DMS 273 (cell line): ENCODE data around the gene CCSER1.
"Not testable (repeated sequence)": the region's sequence is repeated elsewhere in the genome, so short reads cannot be mapped to it uniquely, and the experiment has no call there.

ENCODE experiments used
- DNase-seq: peaks from one replicate; lab custom pipeline; 2025; ENCODE audit not compliant: unreplicated experiment; lab: John Stamatoyannopoulos, UW

The CCSER1 gene

GRCh38 chr4:91228659-91229058 is 1101.5 kb downstream of the CCSER1 start:
- no peak for DNase-seq

DNA sequence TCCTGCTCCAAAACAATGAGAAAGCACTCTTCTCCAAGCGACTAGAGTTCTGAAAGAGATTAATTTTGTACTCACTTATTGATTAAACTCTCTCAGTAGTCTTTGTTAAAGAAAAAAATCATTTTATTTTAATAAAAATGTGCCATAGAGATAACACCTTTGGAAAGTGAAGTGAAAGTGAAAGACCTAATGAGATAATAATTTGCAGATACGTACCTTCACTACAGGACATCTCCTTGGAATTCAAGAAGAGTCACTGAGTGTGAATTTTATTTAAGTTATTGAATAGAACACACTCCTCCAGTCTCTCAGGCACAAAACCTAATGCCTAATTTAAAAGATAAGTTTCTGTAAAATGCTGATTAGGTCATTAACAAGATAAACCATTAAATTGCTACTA is 1106.0 kb downstream of the CCSER1 start:
- DNase-seq: no peak

GRCh38 chr4:91243132-91243531 is 1115.9 kb downstream of the CCSER1 start:
- DNase-seq: peak; percentile 24

- DNase-seq: no peak
Observed at GRCh38 chr4:91256043-91256442, 1128.8 kb downstream of the CCSER1 start.

DNA sequence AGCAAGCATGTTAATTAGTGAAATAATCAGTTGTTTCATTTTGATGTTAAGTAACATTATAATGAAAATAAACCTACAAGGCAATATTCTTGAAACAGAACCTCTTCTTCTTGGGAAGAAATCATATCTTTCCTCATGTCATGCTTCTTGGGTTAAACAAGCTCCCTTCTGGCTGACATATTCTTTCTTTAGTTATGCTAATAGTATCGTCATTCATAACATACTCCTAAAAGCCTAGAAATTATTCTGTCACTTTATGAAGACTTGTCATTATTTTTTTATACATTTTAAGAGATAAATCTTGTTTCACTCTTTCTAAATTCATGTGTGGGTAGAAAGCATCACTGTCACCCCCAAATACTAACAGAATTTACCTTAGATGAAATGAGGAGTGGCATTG is 1129.6 kb downstream of the CCSER1 start:
- DNase-seq: no peak

DNA sequence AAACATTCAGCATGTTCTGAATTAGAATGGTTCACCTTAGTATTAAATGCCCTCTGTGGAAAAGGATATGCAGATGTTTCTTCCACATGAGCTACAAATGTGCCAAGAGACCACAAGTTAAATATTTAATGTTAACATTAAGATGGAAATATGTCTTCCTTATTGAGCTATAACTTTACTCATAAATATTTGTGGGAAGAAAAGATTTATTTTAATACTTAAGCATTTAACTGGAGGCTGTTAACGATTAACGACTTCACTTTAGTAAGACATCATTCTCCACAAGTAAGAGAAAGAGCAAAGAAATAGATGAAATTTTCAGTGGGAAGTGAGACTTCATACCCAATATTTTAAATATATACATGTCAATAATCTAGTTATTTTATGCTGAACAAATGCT is 1130.5 kb downstream of the CCSER1 start:
- DNase-seq: no peak

DNA sequence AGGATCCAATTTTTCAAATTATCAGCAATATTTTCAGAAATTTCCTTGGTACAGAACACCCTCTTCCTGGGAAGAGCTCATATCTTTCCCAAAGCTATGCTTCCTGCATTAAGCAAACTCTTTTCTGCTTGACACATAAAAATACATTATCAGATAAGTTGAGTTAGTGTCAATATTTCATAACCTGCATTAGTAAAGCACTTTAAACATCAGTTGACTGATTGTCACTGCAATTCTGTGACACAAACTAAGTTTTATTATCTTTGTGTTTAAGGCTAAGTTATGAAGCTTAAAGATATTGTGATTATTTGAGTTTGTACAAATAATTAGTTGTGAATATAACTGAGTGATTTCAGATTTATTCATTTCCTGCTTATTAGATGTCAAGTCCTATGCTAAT is 1131.1 kb downstream of the CCSER1 start:
- no peak for DNase-seq

DNA sequence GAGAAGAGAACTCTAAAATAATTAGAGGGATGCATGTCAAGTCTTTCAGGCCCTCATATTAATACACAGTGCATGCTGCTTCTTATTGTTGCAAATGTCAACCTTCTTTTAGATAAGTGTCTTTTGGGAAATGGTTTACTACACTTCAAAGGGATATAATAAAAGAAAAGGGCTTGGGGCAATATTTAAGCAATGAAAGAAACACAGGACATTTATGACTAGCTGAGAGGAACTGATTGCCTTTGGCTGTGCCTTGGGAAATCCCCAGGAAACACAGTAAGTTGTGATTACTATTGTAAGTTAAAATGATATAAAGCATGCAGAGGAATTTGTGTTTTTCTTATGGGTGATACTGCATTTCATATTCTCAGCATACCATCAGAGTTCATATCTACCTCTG is 1140.3 kb downstream of the CCSER1 start:
- no peak for DNase-seq

GRCh38 chr4:91268481-91268880 is 1141.3 kb downstream of the CCSER1 start:
- DNase-seq: not testable (repeated sequence)

DNA sequence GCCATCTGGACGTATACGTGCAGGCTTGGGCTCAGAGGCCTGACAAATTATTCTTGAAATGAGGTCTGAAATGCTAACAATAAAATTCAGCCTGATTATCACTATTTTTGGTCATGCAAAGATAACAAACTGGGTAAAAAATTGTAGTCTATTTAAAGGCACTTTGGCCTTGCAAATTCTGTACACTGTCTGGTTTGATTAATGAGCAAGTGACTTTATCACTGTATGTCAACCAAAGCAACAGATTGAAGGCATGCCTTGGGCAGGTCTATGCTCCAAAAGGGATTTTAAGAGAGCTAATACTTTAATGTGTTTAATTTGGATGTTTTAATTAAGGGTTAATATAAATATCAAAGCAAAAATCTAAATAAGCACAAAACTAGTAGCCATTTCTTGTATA is 1141.7 kb downstream of the CCSER1 start:
- no peak for DNase-seq

DNA sequence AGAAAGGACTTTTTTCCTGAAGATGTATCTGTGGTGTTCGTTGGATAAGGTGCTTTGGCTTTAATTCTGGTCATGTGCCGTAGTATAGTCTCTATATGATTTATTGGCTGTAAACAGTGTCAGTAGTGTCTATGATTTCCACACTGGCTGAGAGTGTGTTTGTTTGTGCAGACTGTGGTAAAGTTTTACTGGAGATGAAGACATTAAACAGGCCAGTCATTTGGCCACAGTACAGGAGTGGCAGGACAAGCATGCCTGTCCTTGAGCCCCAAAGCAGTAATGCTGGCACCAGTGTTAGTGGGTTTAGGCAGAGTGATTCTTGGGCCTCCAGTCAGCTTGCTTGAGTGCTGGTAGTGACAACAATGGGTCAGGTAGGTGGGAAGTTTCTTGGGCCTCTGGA is 1152.7 kb downstream of the CCSER1 start:
- no peak for DNase-seq

GRCh38 chr4:91280551-91281290 is 1153.5 kb downstream of the CCSER1 start:
- DNase-seq: no peak

DNA sequence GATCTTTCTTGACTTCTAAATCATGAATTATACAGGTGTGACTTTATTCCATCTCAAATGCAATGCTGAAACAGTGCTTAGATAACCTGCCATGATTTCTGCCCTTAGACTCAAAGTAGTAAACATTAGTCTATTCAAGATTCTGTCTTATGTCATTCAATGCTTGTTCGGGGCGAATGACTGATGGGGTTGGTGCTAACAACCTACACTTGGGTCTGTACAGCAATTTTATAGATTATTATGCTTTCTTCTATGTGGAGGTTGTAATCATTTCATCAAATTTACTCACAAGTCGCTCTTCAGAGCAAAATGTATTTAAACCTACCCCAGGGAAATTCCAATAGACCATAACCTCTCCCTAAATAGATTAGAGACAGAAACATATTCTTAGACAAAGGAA is 1155.0 kb downstream of the CCSER1 start:
- DNase-seq: no peak

GRCh38 chr4:91283726-91284230 is 1156.6 kb downstream of the CCSER1 start:
- no peak for DNase-seq

DNA sequence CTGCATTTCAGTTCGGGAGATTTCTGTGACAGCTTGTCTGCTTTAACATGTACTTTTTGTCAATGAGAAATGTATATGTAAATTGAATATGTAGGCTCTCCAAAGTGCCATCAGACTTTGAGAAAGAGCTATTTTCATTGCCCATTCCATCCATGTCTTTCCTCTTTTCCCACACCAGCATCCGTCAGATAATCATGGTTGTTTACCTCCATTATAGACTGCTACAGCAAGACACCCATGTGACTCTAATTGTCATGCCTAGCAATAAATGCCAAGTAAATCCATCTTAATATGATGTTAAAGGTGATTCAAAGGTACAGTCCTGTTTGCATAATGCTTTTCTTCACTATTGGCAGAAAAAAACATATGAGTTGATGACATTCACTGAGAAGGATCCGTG is 1157.3 kb downstream of the CCSER1 start:
- no peak for DNase-seq

DNA sequence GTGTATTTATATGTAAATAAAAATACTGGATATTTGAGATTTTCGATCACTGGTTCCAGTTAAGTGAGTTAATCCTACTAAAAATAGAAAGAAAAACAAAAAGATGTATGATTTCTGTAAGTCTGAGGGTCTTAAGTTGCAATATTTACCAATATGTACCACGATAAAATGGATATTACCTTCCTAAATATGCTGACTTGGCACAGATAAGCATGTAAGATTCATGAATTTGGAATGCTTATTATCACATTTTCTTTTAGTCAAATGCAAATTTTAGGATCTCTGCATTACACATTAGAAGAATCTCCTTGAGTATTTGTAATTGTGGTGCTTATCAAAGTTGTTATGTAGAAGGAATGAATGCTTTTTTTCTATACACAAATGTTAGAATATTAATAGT is 1158.3 kb downstream of the CCSER1 start:
- DNase-seq: no peak

DNA sequence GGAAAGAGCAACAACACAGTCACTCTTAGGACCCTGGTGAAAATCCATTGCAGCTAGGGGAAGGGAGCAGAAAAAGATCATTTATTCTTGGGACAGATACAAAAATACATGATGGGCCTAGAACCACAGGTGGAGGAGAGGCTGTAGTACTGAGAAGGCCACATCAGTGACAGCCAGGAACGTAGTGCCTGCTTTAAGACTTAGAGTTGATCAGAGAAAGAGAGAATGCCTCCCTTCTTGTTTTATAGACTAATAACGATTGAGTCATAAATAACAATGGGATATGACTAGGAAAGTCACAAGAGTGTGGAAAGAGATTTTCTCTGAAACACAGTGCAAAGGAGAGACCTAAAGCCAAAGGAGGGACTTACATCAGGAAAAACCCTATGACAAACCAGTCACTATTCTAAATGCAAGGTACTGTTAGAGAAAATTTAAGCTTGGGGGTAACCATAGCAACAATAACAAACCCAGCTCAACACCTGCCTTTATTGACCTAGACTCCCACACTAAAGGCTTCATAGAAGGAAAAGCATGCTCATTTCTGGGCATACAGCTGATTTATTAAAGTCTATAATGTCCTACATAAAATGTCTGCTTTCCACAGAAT is 1161.6 kb downstream of the CCSER1 start:
- peak; percentile 3 for DNase-seq

GRCh38 chr4:91298156-91298700 is 1171.0 kb downstream of the CCSER1 start:
- DNase-seq: no peak

- peak; percentile 1 for DNase-seq
Observed at GRCh38 chr4:91298824-91299223, 1171.6 kb downstream of the CCSER1 start.

- DNase-seq: no peak
Observed at GRCh38 chr4:91302120-91302519, 1174.9 kb downstream of the CCSER1 start.

DNA sequence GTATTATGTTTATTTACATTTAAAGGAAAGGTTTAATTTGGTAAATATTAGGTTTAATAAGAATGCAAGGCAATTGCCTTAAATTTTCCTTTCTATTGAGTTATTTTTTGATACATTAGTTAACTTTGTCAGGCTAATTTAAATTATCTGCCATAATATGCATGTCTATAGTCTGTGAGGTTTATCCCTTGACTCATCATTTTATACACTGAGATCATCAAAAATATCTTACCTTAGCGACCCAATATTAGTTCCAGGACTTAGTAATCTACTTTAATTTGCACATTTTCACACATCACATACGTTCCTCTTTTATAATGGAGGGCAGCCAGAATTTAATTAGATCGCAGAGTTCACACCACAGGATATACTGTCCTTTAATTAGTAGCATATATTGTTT is 1177.1 kb downstream of the CCSER1 start:
- no peak for DNase-seq

GRCh38 chr4:91317434-91317833 is 1190.2 kb downstream of the CCSER1 start:
- no peak for DNase-seq
